NOMO-1 treated with DMSO at 0.1 percent for 48 hours (cell line): Measurements from ENCODE around the gene TAS2R19.

Experiments used
- DNase-seq: peaks from one replicate; lab custom pipeline; 2025; ENCODE audit not compliant: unreplicated experiment; lab: John Stamatoyannopoulos, UW

The TAS2R19 gene

DNA sequence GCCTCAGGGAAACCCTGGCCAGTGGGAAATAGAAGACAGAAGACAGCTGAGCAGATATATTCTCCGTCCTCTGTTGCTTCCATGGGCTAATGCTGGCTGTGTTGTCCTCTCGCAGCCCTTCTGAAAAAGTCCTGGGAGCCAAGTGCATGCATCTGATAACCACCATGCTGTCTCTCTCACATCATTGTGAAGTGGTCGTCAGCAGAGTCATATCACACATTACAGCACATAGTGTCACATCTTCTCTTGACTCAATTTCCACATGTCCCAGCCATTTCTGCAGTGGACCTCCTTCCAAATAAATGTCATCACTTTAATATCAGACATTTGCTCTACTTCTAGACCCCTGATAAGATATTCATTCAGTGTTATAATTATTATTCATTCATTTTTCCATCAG is 28.1 kb downstream of the TAS2R19 start:
- DNase-seq = no peak

DNA sequence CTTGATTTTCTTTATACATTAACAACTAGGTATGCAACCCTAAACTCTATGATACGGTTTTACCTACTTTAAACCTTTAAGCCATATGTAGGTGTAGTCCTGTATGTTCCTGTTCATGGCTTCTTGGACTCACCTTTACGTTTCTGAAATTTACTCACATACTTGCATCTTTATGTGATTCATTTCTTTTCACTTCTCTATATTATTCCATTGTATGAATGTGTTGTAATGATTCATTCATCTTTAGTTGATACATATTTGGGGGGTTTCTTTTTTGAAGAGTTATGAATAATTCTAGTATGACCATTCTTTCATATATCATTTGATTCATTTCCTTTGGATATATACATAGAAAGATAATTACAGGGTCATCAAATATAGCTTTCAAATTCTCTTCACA is 33.3 kb downstream of the TAS2R19 start:
- DNase-seq = no peak

DNA sequence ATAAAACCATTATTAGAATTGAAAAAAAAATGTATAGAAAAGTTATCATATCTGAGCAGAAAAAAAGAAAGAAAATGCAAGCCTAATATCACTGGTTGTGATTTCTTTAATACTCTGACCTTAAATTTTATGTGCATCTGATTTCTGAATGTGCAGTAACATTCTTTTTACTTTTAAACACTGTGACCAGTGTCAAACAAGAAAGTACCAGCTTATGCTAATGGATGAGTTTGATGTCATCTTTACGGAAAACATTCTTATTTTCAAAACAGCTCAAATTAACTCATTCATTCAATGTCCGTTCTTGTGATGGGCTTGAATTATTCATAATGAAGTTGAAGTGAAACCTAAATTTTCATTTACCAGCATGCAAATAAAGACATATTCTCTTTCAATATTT is 35.6 kb downstream of the TAS2R19 start, which contains the start of gene TAS2R50:
TAS2R50 (minus strand) TSS at position 101 of the 400 bp plus-strand sequence; CDS start at position 49, 52 bp downstream.
- DNase-seq = no peak

DNA sequence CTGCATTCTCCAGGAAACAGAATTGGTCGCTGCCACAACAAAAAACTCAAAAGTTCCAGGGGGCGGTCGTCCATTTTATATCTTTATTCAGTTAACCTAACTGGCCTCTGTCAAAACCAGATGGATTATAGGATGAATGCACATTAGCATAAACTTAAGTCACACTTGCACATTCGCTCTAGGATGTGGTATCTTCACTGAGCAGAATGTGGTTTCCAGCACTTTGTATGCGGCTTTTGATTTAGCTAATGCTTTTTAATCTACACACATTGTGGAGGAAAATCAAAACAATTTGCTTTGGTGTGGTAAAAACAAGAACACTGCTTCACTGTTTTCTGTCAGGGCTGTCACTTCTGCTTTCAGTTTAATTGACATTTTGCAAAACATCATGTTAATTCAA is 40.2 kb downstream of the TAS2R19 start:
- no peak for DNase-seq

DNA sequence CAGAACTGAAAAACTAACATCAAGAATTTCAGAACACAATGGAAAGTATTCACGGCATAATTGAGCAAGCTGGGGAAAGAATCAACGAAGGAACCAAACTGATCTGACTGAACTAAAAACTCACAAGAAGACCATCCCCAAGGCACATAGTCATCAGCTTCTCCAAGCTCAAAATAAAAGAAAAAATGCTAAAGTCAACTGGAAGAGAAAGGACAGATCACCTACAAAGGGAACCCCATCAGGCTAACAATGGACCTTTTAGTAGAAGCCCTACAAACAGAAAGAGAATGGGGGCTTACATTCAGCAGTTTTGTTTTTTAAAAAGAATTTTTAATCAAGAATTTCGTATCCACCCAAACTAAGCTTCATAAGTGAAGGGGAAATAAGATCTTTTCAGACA is 47.5 kb downstream of the TAS2R19 start:
- no peak for DNase-seq
